ENCODE measurements around the gene ADAMTS6.

The ADAMTS6 gene

DNA sequence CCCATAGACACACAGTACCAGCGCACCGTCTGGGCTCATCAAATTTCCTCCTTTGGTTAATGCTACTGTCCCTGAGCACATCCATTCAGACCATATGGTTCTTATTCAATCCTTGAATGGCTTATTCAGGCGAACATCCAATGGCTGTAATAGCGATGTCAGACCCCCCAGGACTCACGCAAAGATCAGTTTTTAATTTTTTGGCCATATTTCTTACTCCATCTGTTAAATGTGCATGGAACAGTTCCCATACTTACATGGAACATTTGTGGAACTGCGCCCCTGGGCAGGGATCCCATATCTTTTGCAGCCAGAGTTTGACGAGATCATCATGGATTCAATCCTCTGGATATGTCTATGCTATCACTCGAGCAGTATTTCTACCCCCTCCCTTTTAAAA is 213.2 kb downstream of the ADAMTS6 start:
- no peak for DNase-seq

DNA sequence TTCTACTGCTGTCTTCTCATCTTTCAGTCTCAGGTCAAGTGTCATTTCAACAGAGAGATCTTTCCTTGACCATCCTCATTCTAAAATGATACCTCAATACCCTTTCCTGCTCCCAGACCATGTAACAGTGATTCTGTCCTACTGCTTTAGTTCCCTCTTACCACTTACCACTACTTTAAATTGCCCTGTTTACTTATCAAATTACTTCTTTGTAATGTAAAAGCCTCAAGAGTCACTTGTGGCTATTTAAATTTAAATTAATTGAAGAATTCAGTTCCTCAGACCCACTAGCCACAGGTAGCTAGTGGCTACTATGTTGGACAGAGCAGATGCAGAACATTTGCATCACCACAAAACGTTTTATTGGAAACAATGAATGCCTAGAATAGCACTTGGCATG is 217.3 kb downstream of the ADAMTS6 start:
- DNase-seq, result no peak

GRCh38 chr5:65263321-65263720 is 218.4 kb downstream of the ADAMTS6 start:
- DNase-seq, result no peak

DNA sequence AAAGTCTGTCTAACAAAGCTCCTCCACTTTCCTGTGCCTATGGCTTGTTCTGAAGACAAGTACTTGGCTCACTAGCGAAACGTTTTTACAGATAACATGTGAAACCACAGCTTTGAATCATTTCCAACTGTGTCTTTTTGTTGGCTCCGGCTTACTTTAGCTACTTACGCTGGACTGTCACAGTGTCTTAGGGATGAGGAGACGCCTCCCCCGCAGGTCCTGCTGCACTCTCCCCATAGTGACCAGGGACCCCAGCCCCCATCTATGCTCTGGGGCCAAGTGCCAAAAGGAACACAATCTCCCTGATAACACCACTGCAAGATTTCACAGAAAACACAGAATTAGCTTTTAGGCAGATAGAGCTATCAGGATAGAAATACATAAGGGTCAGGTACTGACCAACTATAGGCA is 219.1 kb downstream of the ADAMTS6 start:
- no peak for DNase-seq

DNA sequence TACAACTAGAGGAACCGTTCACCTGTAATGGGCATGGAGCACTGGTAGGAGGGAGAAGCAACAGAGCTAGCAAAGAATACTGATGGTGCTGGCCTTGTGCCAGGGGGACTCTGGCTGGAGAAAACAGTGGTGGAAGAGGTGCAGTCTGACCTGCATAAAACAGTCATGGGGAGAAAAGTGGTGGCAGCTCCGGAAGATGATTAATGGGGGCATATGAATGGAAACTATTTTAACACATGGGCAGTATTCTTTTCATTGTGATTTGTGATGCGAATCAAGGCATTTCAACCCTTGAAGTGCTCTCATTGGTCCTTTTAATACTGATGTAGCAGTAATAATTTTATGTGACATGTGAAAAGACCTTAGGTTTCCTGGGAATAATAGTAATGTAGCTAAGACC is 219.6 kb downstream of the ADAMTS6 start:
- DNase-seq, result no peak

- no peak for DNase-seq
Measured at GRCh38 chr5:65261499-65261898, 220.2 kb downstream of the ADAMTS6 start.

GRCh38 chr5:65255294-65255693 is 226.4 kb downstream of the ADAMTS6 start:
- no peak for DNase-seq

GRCh38 chr5:65252977-65253376 is 228.7 kb downstream of the ADAMTS6 start:
- DNase-seq, result no peak

DNA sequence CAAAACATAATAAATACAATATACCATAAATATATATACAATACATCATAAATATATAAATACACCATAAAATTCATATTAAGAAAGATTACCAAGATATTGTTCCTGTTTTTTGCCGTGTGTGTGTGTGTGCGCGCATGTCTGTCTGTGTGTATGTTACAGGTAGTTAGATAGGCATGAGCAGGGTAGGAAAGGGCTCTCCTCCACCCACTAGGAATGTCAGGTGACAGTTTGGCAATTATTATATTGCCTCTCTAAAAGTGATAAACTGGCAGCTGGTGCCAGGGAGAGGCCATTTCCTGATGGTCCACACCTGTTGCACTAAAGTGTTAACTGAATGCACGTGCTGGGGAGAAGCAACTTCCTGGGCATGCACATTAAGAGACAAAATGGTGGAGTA is 232.8 kb downstream of the ADAMTS6 start:
- DNase-seq, result no peak

DNA sequence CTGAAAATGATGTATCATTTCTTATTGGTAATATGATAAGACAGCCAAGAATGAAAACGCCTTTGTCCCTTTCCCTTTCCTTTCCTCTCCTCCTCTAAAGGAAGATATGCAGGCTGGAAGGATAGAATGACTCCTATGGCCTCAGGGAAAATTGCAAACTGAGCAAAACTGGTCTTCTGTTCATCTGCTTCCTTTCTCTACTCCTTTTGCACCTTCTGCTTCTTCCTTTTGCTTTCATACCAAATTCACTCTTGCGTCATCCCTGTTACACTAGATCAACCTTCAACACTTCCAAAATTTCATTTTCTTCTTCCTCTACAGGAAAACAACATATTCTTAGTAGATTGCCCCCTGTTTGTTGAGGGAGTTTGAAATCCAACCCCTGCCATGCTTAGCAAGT is 234.1 kb downstream of the ADAMTS6 start:
- no peak for DNase-seq

GRCh38 chr5:65246741-65247140 is 235.0 kb downstream of the ADAMTS6 start:
- no peak for DNase-seq

DNA sequence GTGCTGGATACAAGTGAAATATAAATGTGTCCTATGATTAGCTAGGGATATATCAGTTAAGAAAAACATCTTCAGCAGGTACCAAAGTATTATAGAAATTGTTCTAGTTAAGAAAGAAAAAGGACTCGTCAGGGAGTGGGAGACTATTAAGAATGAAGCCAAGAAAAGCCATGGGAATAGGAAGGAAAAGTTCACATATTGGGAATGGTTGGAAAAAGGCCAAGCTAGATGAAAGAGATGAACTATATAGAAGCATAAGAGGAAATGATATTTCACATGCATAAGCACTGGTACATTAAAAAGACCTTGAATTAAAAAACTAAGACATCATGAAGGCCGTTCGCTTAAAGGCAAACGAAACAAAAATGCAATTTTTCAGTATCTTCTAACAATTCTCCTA is 237.7 kb downstream of the ADAMTS6 start:
- DNase-seq, result no peak

DNA sequence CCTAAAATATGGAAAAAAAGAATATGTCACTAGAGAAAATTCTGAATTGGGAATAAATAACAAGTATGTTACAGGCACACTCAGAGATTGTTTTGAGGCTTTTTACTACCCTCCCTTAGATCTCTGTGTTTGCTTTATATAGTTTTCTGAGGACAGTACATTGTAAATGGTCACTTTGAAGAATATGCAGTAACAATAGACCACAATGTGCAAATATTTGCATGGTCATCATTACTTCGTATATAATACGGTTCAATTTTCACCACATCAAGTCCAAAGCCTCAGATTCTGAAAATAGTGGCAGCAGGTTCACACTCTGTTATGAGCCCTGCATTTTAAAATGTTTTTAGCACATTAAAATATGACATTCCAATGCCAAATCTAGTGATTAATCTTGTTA is 238.6 kb downstream of the ADAMTS6 start:
- no peak for DNase-seq

DNA sequence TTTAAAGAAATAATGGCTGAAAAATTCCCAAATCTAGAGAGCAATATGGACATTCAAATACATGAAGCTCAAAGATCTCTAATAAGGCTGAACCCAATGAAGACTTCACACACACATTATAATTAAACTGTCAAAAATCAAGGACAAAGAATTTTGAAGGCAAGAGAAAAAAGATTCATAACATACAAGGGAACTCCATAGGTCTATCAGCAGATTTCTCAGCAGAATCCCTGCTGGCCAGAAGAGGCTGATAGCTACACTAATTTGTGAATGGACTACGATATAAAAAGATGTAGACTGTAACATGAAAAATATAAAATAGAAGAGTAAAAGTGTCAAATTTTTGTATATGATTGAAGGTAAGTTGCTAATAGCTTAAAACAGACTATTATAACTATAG is 251.9 kb downstream of the ADAMTS6 start:
- no peak for DNase-seq

DNA sequence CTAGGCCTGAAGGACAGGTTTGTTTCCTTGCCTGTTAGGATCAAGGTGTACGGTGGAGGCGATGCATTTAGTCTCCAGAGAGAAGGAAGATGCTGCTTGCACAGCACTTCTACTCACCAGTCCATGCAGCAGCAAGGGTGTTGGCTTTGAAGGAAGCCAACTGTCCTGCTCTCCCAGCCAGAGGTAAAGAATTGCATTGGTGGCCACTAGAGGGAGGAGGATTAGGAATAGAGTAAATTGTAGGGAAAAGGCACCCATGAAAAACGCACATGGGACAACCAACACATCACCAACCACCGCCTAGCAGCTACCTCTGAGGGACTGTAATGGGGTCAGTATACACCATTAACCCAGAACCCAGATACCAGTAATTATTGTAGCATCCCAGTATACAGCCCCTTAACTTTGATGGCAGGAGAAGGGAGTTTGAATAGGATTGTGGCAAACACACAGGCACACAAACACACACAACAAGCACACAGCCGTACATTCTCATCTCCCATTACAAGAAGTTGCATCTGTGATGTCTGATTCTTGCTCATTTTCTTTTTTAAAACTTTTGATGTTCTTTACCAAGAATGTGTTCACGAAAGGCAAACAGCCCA is 267.7 kb downstream of the ADAMTS6 start:
- no peak for DNase-seq

- no peak for DNase-seq
Measured at GRCh38 chr5:65209341-65209740, 272.4 kb downstream of the ADAMTS6 start.

DNA sequence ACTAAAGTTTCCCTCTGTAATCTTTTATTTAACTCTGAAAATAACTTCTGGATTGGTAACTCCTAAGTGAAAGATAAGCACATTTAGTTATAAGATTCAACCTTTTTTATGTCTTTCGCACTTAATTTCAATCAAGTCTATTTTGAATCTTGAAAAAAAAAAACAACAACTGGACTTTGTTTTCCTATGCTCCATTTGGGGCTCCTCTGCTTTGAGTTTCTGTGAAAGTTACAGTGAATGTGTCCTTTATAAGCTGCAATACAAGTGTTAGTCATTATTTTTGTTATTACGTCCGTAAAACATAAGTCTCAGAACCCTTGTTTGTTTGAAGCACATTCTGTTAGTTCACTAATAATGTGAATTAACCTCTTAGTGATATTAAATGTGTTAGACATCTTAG is 276.8 kb downstream of the ADAMTS6 start:
- no peak for DNase-seq

GRCh38 chr5:65203746-65204145 is 278.0 kb downstream of the ADAMTS6 start:
- DNase-seq, result no peak

GRCh38 chr5:65199993-65200675 is 281.6 kb downstream of the ADAMTS6 start:
- DNase-seq, result no peak

DNA sequence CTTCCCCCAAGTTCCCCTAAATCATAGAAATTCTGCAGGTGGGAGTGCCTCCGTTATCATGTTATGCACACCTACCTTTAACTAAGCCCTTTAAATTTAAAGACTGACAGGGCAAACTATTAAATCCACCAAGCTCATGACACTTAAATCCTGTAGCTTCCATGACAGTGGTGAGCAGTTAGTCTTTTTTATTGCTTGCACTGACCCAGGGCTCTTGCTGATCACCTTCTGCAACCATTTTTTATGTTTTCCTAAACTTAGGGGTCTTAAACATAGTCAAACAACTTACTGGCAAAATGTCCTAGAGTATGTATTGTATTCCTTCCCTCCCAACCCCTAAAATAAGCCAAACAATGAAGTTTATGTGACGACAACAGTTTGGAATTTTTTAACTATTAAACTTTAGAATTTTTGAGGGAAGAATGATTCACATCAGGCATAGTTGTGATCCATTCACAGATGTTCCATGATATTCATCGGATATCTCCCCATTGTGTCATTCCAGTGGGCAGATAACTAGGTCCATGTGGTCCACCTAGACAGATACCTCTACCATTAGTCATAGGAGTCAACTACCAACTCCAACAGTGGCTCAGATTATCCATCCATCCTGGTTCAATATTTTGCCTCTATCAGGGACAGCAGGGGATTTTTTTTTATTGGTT is 283.1 kb downstream of the ADAMTS6 start:
- DNase-seq, result no peak

GRCh38 chr5:65197531-65198455 is 283.9 kb downstream of the ADAMTS6 start:
- DNase-seq, result no peak

- no peak for DNase-seq
Measured at GRCh38 chr5:65194871-65195270, 286.8 kb downstream of the ADAMTS6 start.

- DNase-seq, result no peak
Measured at GRCh38 chr5:65192331-65192730, 289.4 kb downstream of the ADAMTS6 start.

Data from CD4-positive, alpha-beta T cell treated with Interleukin-1 beta for 1 hour (primary cell).